IMR-90 (cell line): ENCODE measurements around the gene TMEM237. TPM values are rescaled to one million over a fixed set of nuclear protein-coding genes. Genes with fewer than 3 reads are reported as not detected.

Experiments used
- ATAC-seq: fragments of 200-7000 bp; cut with Tn5 transposase; 2 replicates; pipeline ENCODE4 v1.9.1; 2020; ENCODE audit warnings: low read depth, mild to moderate bottlenecking, moderate library complexity
- BruUV-seq: library from RNA; stranded (reverse); fragments of 400-500 nt; replicated peaks from 2 replicates; lab custom pipeline; 2021; lab: Mats Ljungman, UMichigan
- CTCF ChIA-PET: fragments of 300-600 bp; formaldehyde crosslinking; extraction: SDS; loops from one replicate; lab custom pipeline; 2021; ENCODE audit warnings: antibody characterized with exemption; lab: Yijun Ruan, JAX
- POLR2A ChIA-PET: fragments of 300-600 bp; sonication (Branson Sonifier 250); formaldehyde crosslinking; loops from one replicate; lab custom pipeline; 2022; ENCODE audit warnings: antibody characterized with exemption; ENCODE audit not compliant: unreplicated experiment; lab: Charles Lee
- DNase-seq: peaks from one replicate; pipeline ENCODE4 v3.0.0; 2013
- H2AFZ ChIP-seq: replicated peaks from 2 replicates; pipeline ENCODE3; 2013; ENCODE audit warnings: low read length, mild to moderate bottlenecking; ENCODE audit not compliant: poor library complexity
- H2AK5ac ChIP-seq: 2 replicates; pipeline ENCODE4 v1.6.1; 2013; ENCODE audit warnings: low read depth, low read length, inconsistent platforms
- H2AK9ac ChIP-seq: replicated peaks from 2 replicates; pipeline ENCODE3; 2013; ENCODE audit warnings: mild to moderate bottlenecking, low read depth, low read length, moderate library complexity; ENCODE audit not compliant: poor library complexity
- H2BK120ac ChIP-seq: 2 replicates; pipeline ENCODE4 v1.6.1; 2013; ENCODE audit warnings: low read depth, low read length, inconsistent platforms
- H2BK15ac ChIP-seq: 3 replicates; pipeline ENCODE4 v1.6.1; 2013; ENCODE audit warnings: low read depth, low read length, inconsistent platforms
- H2BK20ac ChIP-seq: 2 replicates; pipeline ENCODE4 v1.6.1; 2013; ENCODE audit warnings: low read depth, mild to moderate bottlenecking, inconsistent platforms, low read length, moderate library complexity
- H2BK5ac ChIP-seq: 2 replicates; pipeline ENCODE4 v1.6.1; 2013; ENCODE audit warnings: mild to moderate bottlenecking, low read depth, low read length, inconsistent platforms; ENCODE audit not compliant: poor library complexity, severe bottlenecking
- H3K14ac ChIP-seq: replicated peaks from 2 replicates; pipeline ENCODE4 v1.6.1; 2013; ENCODE audit warnings: low read depth, low read length, inconsistent platforms
- H3K18ac ChIP-seq: 2 replicates; pipeline ENCODE4 v1.6.1; 2013; ENCODE audit warnings: low read depth, low read length, control low read depth
- H3K23ac ChIP-seq: 2 replicates; pipeline ENCODE4 v1.6.1; 2013; ENCODE audit warnings: low read depth, low read length, inconsistent platforms
- H3K27ac ChIP-seq: 2 replicates; pipeline ENCODE4 v1.5.1; 2013; ENCODE audit warnings: mild to moderate bottlenecking, control low read depth, low read length; ENCODE audit not compliant: insufficient read depth
- H3K27me3 ChIP-seq: 2 replicates; pipeline ENCODE4 v1.6.1; 2013; ENCODE audit warnings: low read length; ENCODE audit not compliant: control insufficient read depth, insufficient read depth
- H3K36me3 ChIP-seq: 2 replicates; pipeline ENCODE4 v1.6.1; 2013; ENCODE audit warnings: low read length, mixed read lengths; ENCODE audit not compliant: control insufficient read depth, insufficient read depth
- H3K4ac ChIP-seq: 2 replicates; pipeline ENCODE4 v1.6.1; 2013; ENCODE audit warnings: low read depth, low read length, inconsistent platforms
- H3K4me1 ChIP-seq: 2 replicates; pipeline ENCODE4 v1.6.1; 2013; ENCODE audit warnings: low read length, mixed read lengths; ENCODE audit not compliant: control insufficient read depth, insufficient read depth
- H3K4me2 ChIP-seq: 2 replicates; pipeline ENCODE4 v1.6.1; 2013; ENCODE audit warnings: low read depth, mild to moderate bottlenecking, control low read depth, low read length, moderate library complexity
- H3K4me3 ChIP-seq: 2 replicates; pipeline ENCODE4 v1.5.1; 2013; ENCODE audit warnings: low read depth, mild to moderate bottlenecking, control low read depth, low read length, moderate library complexity; ENCODE audit not compliant: insufficient read depth
- H3K56ac ChIP-seq: 2 replicates; pipeline ENCODE4 v1.6.1; 2013; ENCODE audit warnings: low read length, inconsistent platforms; ENCODE audit not compliant: insufficient read depth; ENCODE audit errors: extremely low read depth
- H3K79me1 ChIP-seq, 2 experiments: 2 replicates each; pipeline ENCODE4 v1.6.1; 2013; ENCODE audit warnings: low read length in 2 of 2, inconsistent platforms in 1 of 2, low read depth in 1 of 2
- H3K9ac ChIP-seq: 2 replicates; pipeline ENCODE4 v1.6.1; 2013; ENCODE audit warnings: low read depth, low read length, control low read depth
- H3K9me1 ChIP-seq: 2 replicates; pipeline ENCODE4 v1.6.1; 2013; ENCODE audit warnings: low read length, inconsistent platforms; ENCODE audit not compliant: insufficient read depth
- H3K9me3 ChIP-seq: 2 replicates; pipeline ENCODE4 v1.6.1; 2013; ENCODE audit warnings: low read length; ENCODE audit not compliant: control insufficient read depth, insufficient read depth
- H4K20me1 ChIP-seq: 2 replicates; pipeline ENCODE4 v1.6.1; 2013; ENCODE audit warnings: low read length, inconsistent platforms; ENCODE audit not compliant: insufficient read depth
- H4K5ac ChIP-seq: 2 replicates; pipeline ENCODE4 v1.6.1; 2013; ENCODE audit warnings: mild to moderate bottlenecking, low read depth, low read length, control low read depth
- H4K8ac ChIP-seq, 2 experiments: 2 replicates each; pipeline ENCODE4 v1.6.1; 2013; ENCODE audit warnings: low read depth in 2 of 2, low read length in 2 of 2, control low read depth in 1 of 2, inconsistent platforms in 1 of 2
- H4K91ac ChIP-seq: 2 replicates; pipeline ENCODE4 v1.6.1; 2013; ENCODE audit warnings: low read depth, low read length, inconsistent platforms; ENCODE audit not compliant: insufficient read depth
- CEBPB ChIP-seq: IDR thresholded peaks from 2 replicates; pipeline ENCODE4 v1.6.1; 2012; ENCODE audit warnings: low read depth, low read length, improper control_type of control experiment
- CHD1 ChIP-seq: IDR thresholded peaks from 2 replicates; pipeline ENCODE4 v1.6.1; 2012; ENCODE audit warnings: low read depth, low read length, improper control_type of control experiment
- MXI1 ChIP-seq: IDR thresholded peaks from 2 replicates; pipeline ENCODE4 v1.6.1; 2012; ENCODE audit warnings: low read depth, mild to moderate bottlenecking, low read length, moderate library complexity, borderline replicate concordance
- NFE2L2 ChIP-seq: fragments of 150-350 bp; IDR thresholded peaks from 2 replicates; pipeline ENCODE4 v1.6.1; 2016; ENCODE audit warnings: low read depth, mild to moderate bottlenecking, low read length
- SMC3 ChIP-seq: fragments of 150-350 bp; IDR thresholded peaks from 2 replicates; pipeline ENCODE4 v1.6.1; 2016; ENCODE audit warnings: low read depth, mild to moderate bottlenecking, antibody characterized with exemption, low read length, moderate library complexity
- WGBS, 2 experiments: methylation state at CpG; one replicate each; pipeline versions ENCODE4 v1.1.5 to v1.1.7; 2013; ENCODE audit warnings: missing lambda C conversion rate in 2 of 2; ENCODE audit not compliant: insufficient read length in 1 of 2; ENCODE audit errors: extremely low coverage in 2 of 2; 5-methylcytosine and 5-hydroxymethylcytosine counted together
- dilution Hi-C: fragments of 300-500 bp; cut with HindIII; formaldehyde crosslinking; loops from one replicate; pipeline ENCODE4 v1.14.3; 2018; ENCODE audit warnings: low sequenced_read_pairs; ENCODE audit not compliant: unreplicated experiment
- in situ Hi-C: fragments of 300-500 bp; cut with MboI; formaldehyde crosslinking; loops from 3 replicates; pipeline ENCODE4 v1.14.3; 2019; ENCODE audit warnings: low sequenced_read_pairs, inconsistent platforms, mixed read lengths
- intact Hi-C: fragments of 100-400 bp; cut with micrococcal nuclease; formaldehyde crosslinking; loops from 2 replicates; pipeline ENCODE4 v1.10.0; 2022
- polyA plus RNA-seq, 3 experiments: library from polyadenylated mRNA; depleted of rRNA; stranded (reverse); fragments of >200 nt; gene quantifications; 2 replicates each; pipeline ENCODE4 v1.2.3, GENCODE V29; 2012; ENCODE audit warnings: low replicate concordance in 1 of 3
- total RNA-seq: library from RNA; depleted of rRNA; stranded (reverse); fragments of >200 nt; gene quantifications from 2 replicates; pipeline ENCODE4 v1.2.3, GENCODE V29; 2012

The TMEM237 gene
- total and polyA plus RNA-seq, 2 of the 4 experiments (the other 2 are of a cell fraction) = 29.4 to 58.8 TPM

GRCh38 chr2:201674298-201674697 is 31.0 kb upstream of the TMEM237 start:
- Histone ChIP-seq H3K23ac (no peak overlapping the region), H3K18ac (no peak overlapping the region), H2BK5ac (no peak overlapping the region), H4K20me1 (no peaks in the 10 kb centered on the region), H3K27me3 (no peaks in the 10 kb centered on the region), H4K8ac (no peak overlapping the region), H3K79me1 (no peaks in the 10 kb centered on the region), H2AK9ac (no peak overlapping the region), H2BK15ac (no peak overlapping the region), H2AFZ (no peak overlapping the region), H3K9ac (no peak overlapping the region), H3K9me3 (no peaks in the 10 kb centered on the region), H2AK5ac (no peak overlapping the region), H4K91ac (no peak overlapping the region), H4K5ac (no peak overlapping the region), H3K4me1 (no peaks in the 10 kb centered on the region), H3K9me1 (no peaks in the 10 kb centered on the region), H3K4ac (no peak overlapping the region), H3K27ac (no peak overlapping the region), H3K4me3 (no peak overlapping the region), H3K14ac (no peak overlapping the region), H3K56ac (no peak overlapping the region), H2BK20ac (no peak overlapping the region), H3K4me2 (no peak overlapping the region), H2BK120ac (no peak overlapping the region), H3K36me3 (peaks cover 1% of the 10 kb centered on the region; the same call in 1 of the 2 replicates)
- ChIA-PET CTCF (no interaction called here), POLR2A (no interaction called here)
- TF ChIP-seq NFE2L2 (no peak), CEBPB (no peak), MXI1 (no peak), SMC3 (no peak), CHD1 (no peak)
- intact Hi-C loops (no loop called here), dilution Hi-C loops (no loop called here), in situ Hi-C loops (no loop called here)
- no CpG with 5 or more reads among the region's 3 CpGs for WGBS, 2 experiments
- DNase-seq (no peak), ATAC-seq (no peak)
- BruUV-seq = no TSS peak
